B cell (primary cell): ENCODE measurements around the gene GLI3. TPM values are rescaled to one million over a fixed set of nuclear protein-coding genes. Genes with fewer than 3 reads are reported as not detected.

Experiments used
- ATAC-seq: fragments of 200-7000 bp; cut with Tn5 transposase; one replicate; pipeline ENCODE4 v1.10.0; 2021; ENCODE audit warnings: low read depth, mild to moderate bottlenecking, moderate number of reproducible peaks, moderate library complexity
- CTCF ChIA-PET: fragments of 350-600 bp; sonication (Branson Sonifier 250); formaldehyde crosslinking; loops from one replicate; lab custom pipeline; 2021; ENCODE audit warnings: antibody characterized with exemption, inconsistent platforms; lab: Charles Lee
- POLR2A ChIA-PET: fragments of 350-600 bp; sonication (Branson Sonifier 250); formaldehyde crosslinking; loops from one replicate; lab custom pipeline; 2021; ENCODE audit warnings: antibody characterized with exemption; lab: Charles Lee
- DNase-seq: peaks from one replicate; pipeline ENCODE4 v3.0.0; 2013
- H2AFZ ChIP-seq: 2 replicates; pipeline ENCODE4 v1.6.1; 2012; ENCODE audit warnings: mild to moderate bottlenecking, low read depth, low read length; ENCODE audit not compliant: insufficient read depth, poor library complexity, severe bottlenecking
- H3K27ac ChIP-seq, 2 donors: 1 replicate in 1 of 2; 2 replicates in 1 of 2; pipeline ENCODE4 v1.5.1; 2012 to 2013; ENCODE audit warnings: low read length in 2 of 2, mild to moderate bottlenecking in 2 of 2, moderate library complexity in 1 of 2
- H3K27me3 ChIP-seq, 4 experiments: fragments of 200-600 bp in 1 of 4; sonication (generic) in 1 of 4; replicated peaks in 1 of 4; 1 replicate in 2 of 4; 2 replicates in 2 of 4; pipeline versions ENCODE4 v1.6.1 to v1.7.0; 2013 to 2016; ENCODE audit warnings: low read length in 3 of 4, mild to moderate bottlenecking in 2 of 4, mixed read lengths in 1 of 4, moderate library complexity in 1 of 4; ENCODE audit not compliant: insufficient read depth in 4 of 4, control insufficient read depth in 3 of 4; ENCODE audit errors: control extremely low read depth in 1 of 4
- H3K36me3 ChIP-seq, 2 experiments: replicated peaks in 1 of 2; 1 replicate in 1 of 2; 2 replicates in 1 of 2; pipeline versions ENCODE4 v1.6.1 to v1.7.1; 2013; ENCODE audit warnings: low read length in 1 of 2; ENCODE audit not compliant: insufficient read depth in 2 of 2, control insufficient read depth in 1 of 2; ENCODE audit errors: control extremely low read depth in 1 of 2, extremely low read depth in 1 of 2
- H3K4me1 ChIP-seq, 2 donors: fragments of 200-600 bp in 1 of 2; sonication (generic) in 1 of 2; 1 replicate in 1 of 2; 2 replicates in 1 of 2; pipeline versions ENCODE4 v1.5.1 to v1.6.1; 2013 to 2017; ENCODE audit warnings: low read length in 2 of 2; ENCODE audit not compliant: control insufficient read depth in 2 of 2, insufficient read depth in 2 of 2
- H3K4me2 ChIP-seq: replicated peaks from 2 replicates; pipeline ENCODE3; 2012; ENCODE audit warnings: mild to moderate bottlenecking, low read depth, low read length; ENCODE audit not compliant: poor library complexity, severe bottlenecking
- H3K4me3 ChIP-seq, 5 experiments: fragments of 200-600 bp in 1 of 5; sonication (generic) in 1 of 5; 1 replicate in 3 of 5; 2 replicates in 2 of 5; pipeline versions ENCODE4 v1.5.1 to v1.7.0; 2011 to 2016; ENCODE audit warnings: low read length in 4 of 5, mild to moderate bottlenecking in 4 of 5, low read depth in 2 of 5, control low read depth in 1 of 5, moderate library complexity in 1 of 5; ENCODE audit not compliant: insufficient read depth in 1 of 5; ENCODE audit errors: control extremely low read depth in 1 of 5, extremely low read depth in 1 of 5
- H3K79me2 ChIP-seq: fragments of 200-600 bp; sonication (generic); one replicate; pipeline ENCODE4 v1.6.0; 2016; ENCODE audit warnings: low read length; ENCODE audit not compliant: control insufficient read depth, insufficient read depth
- H3K9ac ChIP-seq: fragments of 200-600 bp; sonication (generic); 2 replicates; pipeline ENCODE4 v1.6.1; 2017; ENCODE audit warnings: mild to moderate bottlenecking, low read length, moderate library complexity
- H3K9me3 ChIP-seq, 3 donors: one replicate each; pipeline versions ENCODE4 v1.6.1 to v1.7.1; 2013; ENCODE audit warnings: low read length in 2 of 3; ENCODE audit not compliant: control insufficient read depth in 2 of 3, insufficient read depth in 1 of 3; ENCODE audit errors: control extremely low read depth in 1 of 3
- H4K20me1 ChIP-seq: 2 replicates; pipeline ENCODE4 v1.6.0; 2012; ENCODE audit warnings: mild to moderate bottlenecking, low read length; ENCODE audit not compliant: insufficient read depth, control insufficient read depth, poor library complexity, severe bottlenecking
- H3K27ac Mint-ChIP-seq: one replicate; pipeline ENCODE4 v1.8.0; 2021; ENCODE audit warnings: mixed read lengths
- H3K27me3 Mint-ChIP-seq: one replicate; pipeline ENCODE4 v1.8.0; 2021; ENCODE audit warnings: mixed read lengths
- H3K4me1 Mint-ChIP-seq: one replicate; pipeline ENCODE4 v1.8.0; 2021; ENCODE audit warnings: mixed read lengths
- H3K4me3 Mint-ChIP-seq: one replicate; pipeline ENCODE4 v1.8.0; 2021; ENCODE audit warnings: mixed read lengths
- H3K9me3 Mint-ChIP-seq: one replicate; pipeline ENCODE4 v1.8.0; 2022; ENCODE audit warnings: mixed read lengths; ENCODE audit not compliant: insufficient read depth
- CTCF ChIP-seq: fragments of 200-600 bp; IDR thresholded peaks from one replicate; pipeline ENCODE4 v1.8.0; 2022; ENCODE audit warnings: antibody characterized with exemption, mild to moderate bottlenecking
- EZH2 ChIP-seq: IDR thresholded peaks from 2 replicates; pipeline ENCODE4 v1.6.1; 2012; ENCODE audit warnings: borderline replicate concordance, low read depth, mild to moderate bottlenecking, moderate library complexity, low read length; ENCODE audit not compliant: insufficient read depth, poor library complexity, severe bottlenecking
- WGBS: methylation state at CpG from one replicate; pipeline ENCODE4 v1.1.5; 2013; ENCODE audit warnings: missing lambda C conversion rate; ENCODE audit not compliant: insufficient coverage; 5-methylcytosine and 5-hydroxymethylcytosine counted together
- intact Hi-C: fragments of 100-400 bp; cut with micrococcal nuclease; formaldehyde crosslinking; loops from one replicate; pipeline ENCODE4 v1.10.0; 2022
- polyA plus RNA-seq: library from polyadenylated mRNA; depleted of rRNA; stranded (reverse); fragments of >200 nt; gene quantifications from 2 replicates; pipeline ENCODE4 v1.2.3, GENCODE V29; 2012
- total RNA-seq, 2 donors: library from RNA; stranded (reverse); fragments of 120-200 nt in 1 of 2; gene quantifications; 1 replicate in 1 of 2; 2 replicates in 1 of 2; pipeline versions ENCODE4 v1.2.3 to v1.2.4, GENCODE V29; 2013 to 2022

The GLI3 gene
- total and polyA plus RNA-seq, 2 donors (not counting 1 experiment from before 2014, with no cell fraction given), result not detected

- TF ChIP-seq CTCF, result no peak
- TF ChIP-seq EZH2, result no peak
- H3K36me3 ChIP-seq, result no peaks in the 10 kb centered on the region
- ChIA-PET POLR2A (no interaction called here), CTCF (interaction anchor here (1.8 kb wide), 1 partner anchor 9 kb away, joined by 5 read pairs; no protein-coding TSS in a partner anchor)
- H3K27ac ChIP-seq, result no peak overlapping the region
- no peaks in the 10 kb centered on the region for H3K79me2 ChIP-seq
- H3K9me3 ChIP-seq, result no peaks in the 10 kb centered on the region
- H3K4me2 ChIP-seq, result no peak overlapping the region
- no peak overlapping the region for H2AFZ ChIP-seq
- no peak for DNase-seq
- Mint-ChIP-seq H3K27ac (no peak overlapping the region), H3K27me3 (peaks cover 17% of the 10 kb centered on the region), H3K9me3 (no peaks in the 10 kb centered on the region), H3K4me1 (no peaks in the 10 kb centered on the region), H3K4me3 (no peak overlapping the region)
- H3K4me1 ChIP-seq, result no peaks in the 10 kb centered on the region
- intact Hi-C loops, result no loop called here
- 93% methylated on average over 9 of the region's 10 CpGs for WGBS
- H3K9ac ChIP-seq, result no peak overlapping the region
- no peak for ATAC-seq
- no peak overlapping the region for H3K4me3 ChIP-seq
- H3K27me3 ChIP-seq, result peaks cover 0 to 5% (median 2%) of the 10 kb centered on the region in 4 experiments
- H4K20me1 ChIP-seq, result no peaks in the 10 kb centered on the region
These were observed 213.7 kb downstream of the GLI3 start for GRCh38 chr7:42023262-42023661.

- Histone ChIP-seq H3K27ac (no peak overlapping the region), H4K20me1 (no peaks in the 10 kb centered on the region), H3K79me2 (no peaks in the 10 kb centered on the region), H3K4me1 (peaks cover under 1 to 2% of the 10 kb centered on the region in 2 donors), H3K4me3 (no peak overlapping the region), H3K9me3 (no peaks in the 10 kb centered on the region), H3K4me2 (no peak overlapping the region), H3K9ac (no peak overlapping the region), H3K27me3 (peaks cover 0 to 5% (median 2%) of the 10 kb centered on the region in 4 experiments), H2AFZ (no peak overlapping the region), H3K36me3 (no peaks in the 10 kb centered on the region)
- Mint-ChIP-seq H3K4me3 (no peak overlapping the region), H3K4me1 (peaks cover 1% of the 10 kb centered on the region), H3K27ac (no peak overlapping the region), H3K9me3 (no peaks in the 10 kb centered on the region), H3K27me3 (peaks cover 17% of the 10 kb centered on the region)
- CTCF ChIA-PET, result interaction anchor here (1.8 kb wide), 1 partner anchor 9 kb away, joined by 5 read pairs; no protein-coding TSS in a partner anchor
- no peak for DNase-seq
- TF ChIP-seq CTCF (no peak), EZH2 (no peak)
- WGBS, result no CpG with 5 or more reads among the region's 2 CpGs
- intact Hi-C loops, result no loop called here
- no peak for ATAC-seq
- POLR2A ChIA-PET, result no interaction called here
These were observed 214.2 kb downstream of the GLI3 start for GRCh38 chr7:42022791-42023190.
